Central memory CD4-positive, alpha-beta T cell (primary cell): Measurements from ENCODE around the gene C19orf85.
"Not testable (repeated sequence)": the region's sequence is repeated elsewhere in the genome, so short reads cannot be mapped to it uniquely, and the experiment has no call there.

Experiments used
- DNase-seq: peaks from one replicate; pipeline ENCODE4 v3.0.0; 2022

The C19orf85 gene

DNA sequence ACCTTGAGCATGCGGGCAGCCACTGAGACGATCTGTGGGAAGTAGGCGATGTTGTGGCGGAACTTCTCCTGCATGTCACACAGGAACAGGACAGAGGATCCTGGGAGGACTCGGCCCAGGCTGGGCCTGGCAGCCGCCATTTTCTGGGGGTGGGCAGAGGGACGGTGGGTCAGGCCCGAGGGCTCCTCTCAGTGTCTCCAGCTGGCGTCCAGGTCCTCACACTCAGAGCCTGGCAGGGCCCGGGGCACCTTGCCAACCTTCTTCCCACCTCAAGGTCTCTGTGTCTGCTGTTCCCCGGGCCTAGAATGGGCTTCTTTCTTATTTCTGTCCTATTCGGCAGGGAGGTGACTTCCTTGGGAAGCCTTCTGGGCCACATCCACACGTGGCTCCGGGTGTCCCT lies 8.2 kb downstream of the C19orf85 start:
- DNase-seq = no peak

DNA sequence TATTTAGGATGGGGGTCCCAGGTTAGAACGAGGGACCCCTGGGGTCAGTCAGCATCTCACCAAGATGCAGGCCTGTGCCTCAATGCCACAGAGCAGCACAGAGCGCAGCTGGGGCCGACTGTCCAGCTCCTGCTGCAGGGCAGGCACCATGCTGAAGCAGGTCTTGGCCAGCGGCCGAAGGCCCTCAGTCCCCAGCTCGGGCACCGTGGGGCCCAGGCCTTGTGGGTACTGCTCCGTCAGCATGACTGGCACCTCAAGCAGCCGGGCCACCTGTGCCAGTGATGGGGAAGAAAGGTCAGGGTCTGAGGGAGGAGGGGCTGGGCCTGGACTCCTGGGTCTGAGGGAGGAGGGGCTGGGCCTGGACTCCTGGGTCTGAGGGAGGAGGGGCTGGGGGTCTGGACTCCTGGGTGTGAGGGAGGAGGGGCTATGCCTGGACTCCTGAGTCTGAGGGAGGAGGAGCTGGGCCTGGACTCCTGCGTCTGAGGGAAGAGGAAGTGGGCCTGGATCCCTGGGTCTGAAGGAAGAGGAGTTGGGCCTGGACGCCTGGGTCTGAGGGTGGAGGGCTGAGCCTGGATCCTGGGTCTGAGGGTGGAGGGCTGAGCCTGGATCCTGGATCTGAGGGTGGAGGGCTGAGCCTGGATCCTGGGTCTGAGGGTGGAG lies 8.8 kb downstream of the C19orf85 start:
- no peak for DNase-seq

DNA sequence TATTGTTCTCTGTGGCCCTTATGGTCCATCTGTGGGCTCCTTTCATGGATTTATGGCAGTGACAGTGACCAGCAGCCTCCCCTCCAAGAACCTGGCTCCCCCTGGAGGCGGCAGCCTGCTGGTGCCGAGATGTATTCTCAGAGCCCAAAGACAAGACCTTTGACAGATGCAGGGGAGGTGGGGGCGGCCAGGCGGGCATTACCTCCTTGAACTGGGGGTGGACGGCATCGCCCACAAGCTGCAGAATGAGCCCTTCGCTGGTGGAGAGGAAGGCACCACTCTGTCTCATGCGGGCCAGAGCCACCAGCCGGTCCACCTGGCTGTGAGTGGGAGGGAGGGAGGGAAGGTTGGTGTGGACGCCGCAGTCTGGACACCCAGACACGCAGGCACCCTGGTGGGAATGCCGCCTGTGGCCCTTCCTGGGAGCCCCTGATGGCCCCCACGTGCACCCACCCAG lies 9.7 kb downstream of the C19orf85 start:
- DNase-seq = no peak

DNA sequence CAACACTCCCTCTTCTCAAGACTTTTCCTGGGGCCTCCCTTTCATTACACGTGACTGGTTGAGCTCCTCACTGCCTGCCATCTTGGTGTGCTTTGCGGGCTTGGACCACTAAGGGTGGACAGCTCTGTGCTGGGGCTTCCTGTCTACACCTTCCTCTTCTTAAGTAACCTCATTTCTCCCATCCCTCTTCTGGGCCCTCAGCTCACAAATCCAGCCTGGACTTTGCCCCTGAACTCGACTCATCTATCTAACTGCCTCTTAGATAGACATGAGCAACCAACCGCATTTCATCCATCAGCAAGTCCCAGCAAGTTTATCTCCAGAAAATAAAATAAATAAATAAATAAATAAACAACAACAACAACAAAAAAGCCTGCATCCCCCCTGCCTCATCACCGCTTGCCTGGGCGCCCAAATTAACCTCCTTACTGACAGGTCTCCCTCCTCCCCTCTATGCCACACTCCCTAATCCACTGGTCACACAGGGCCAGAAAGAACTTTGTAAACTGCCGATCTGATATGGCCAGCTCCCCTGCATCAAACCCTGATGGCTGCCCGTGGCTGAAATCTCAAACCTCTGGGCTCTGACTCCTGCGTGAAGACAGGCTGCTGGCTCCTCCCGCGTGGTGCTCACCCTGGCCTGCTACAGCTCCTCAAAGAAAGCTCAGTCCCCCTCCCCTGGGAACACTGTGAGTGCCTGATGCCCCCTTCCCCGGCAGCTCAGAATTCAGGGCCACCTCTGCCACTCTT lies 10.9 kb downstream of the C19orf85 start:
- DNase-seq = no peak

DNA sequence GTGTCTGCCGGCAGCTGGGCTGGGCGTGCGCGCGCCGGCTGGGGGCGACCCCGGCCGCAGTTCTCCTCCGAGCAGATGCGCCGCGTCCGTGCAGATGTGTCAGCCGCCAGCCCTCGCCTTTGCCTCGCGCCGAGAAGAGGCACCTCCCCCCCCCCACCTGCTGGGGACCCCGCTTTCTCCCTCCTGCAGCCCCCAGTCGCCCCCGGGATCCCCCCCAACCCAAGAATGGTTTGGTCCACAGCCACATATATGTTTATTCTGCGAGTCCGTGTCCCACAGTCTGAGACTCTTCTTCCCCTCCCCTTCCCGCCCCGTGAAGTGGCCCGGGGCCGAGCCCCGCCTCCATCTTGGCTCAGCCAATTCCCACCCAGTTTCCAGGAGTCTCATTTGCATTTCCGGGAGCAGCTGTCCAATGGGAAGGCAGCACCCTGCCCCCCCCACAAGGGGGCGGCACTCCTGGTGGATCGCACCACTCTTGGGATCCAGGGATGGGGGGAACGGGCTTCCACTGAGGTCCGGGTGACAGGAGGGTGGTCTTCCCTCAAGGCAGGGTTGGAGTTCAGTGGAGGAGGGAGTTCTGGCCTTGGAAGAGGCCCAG lies 11.7 kb downstream of the C19orf85 start:
- DNase-seq = no peak

DNA sequence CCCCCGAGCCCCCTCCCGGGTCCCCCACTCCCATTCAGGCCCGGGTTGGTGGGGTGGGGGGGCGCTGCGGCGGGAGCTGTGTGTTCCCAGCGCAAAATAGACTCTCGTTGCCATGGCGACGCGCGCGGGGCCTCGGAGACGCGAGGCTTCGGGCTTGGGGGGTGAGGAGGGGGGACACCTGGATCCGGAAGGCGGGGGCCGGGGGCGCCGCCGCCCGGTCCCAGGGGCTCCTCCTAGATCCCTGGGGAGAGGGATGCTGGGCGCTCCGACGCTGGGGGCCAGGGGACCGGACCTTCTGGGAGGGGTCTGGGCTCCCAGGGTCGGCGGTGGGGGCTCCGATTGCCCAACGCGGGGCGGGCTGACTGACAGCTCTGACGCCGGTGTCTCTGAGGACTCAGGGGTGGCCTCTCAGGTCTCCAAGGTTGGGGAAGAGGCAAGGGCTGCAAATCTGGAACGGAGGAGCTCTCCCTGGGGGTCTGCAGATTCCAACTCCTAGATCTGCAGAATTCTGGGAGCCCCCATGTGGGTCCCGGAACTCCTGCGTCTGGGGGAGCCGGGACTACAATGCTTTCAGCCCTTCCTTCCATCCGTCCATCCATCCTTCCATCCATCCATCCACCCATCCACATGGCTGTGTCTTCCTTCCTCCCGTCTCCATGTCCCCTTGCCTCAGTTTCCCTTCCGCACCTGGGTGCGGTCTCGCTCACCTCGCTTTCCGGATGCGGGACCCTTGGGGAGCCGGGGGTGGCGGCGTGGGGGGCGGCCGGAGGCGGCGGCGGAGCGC lies 12.4 kb downstream of the C19orf85 start:
- DNase-seq = no peak

DNA sequence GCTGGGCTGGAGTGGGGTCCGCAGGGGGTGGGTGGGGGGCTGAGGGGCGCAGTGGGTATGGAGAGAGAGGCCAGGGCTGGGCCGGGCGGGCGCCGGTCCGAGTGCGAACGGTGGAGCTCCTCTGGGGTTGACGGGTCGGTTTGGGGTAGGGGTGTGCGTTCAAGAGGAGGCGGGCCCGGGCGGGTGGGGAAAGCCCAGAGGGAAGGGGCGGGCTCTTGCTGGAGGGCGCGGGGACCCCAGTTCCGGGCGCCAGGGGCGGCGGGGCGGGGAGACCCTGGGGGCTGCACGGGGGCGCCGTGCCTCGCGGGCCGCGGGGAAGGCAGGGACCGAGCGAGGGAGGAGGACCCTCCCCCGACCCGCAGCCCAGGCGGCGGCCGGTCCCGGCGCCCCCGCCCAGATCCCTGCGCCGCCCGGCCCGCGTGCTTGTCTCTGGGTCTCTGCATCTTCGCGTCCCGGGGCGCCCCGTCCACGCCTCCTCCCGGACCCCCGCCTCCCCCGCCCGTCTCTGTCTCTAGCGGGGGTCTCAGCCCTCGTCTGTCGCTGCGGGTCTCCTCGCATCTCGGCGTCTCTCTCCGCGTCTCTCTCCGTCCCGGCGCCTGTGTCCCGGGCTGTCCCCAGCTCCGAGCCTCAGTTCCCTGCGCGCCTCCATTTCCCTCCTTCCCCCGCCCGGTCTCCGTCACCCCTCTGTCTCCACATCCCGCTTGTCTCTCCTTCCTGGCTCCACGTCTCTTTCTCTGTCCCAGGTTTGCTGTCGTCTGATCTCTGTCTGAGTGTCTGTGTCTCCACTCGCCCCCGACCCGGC lies 13.2 kb downstream of the C19orf85 start:
- DNase-seq = no peak

DNA sequence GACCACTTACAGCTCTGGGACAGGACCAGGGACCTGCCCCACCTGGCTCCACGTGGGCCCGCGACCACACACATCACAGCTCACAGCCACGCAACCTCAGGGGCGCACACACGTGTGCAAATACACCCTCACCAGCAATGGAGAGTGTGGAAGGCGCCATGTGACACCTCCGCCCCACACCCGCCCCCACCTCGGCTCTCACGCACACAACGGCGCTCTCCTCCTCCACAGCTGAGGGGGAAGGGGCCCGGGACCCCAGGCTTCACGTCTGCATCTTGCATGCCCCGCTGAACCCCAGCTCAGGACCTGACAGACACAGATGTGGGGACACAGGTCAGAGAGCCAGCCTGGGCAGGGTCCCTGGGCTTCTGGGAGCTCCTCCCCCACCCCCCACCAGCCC lies 15.1 kb downstream of the C19orf85 start:
- no peak for DNase-seq

DNA sequence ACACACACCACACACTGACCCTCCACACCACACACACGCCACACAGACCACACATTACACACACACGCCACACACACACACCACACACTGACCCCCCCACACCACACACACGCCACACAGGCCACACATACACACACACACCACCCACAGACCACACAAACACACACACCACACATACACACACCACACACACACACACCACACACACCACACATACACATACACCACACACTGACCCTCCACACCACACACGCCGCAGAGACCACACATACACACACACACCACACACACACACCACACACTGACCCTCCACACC lies 16.4 kb downstream of the C19orf85 start:
- not testable (repeated sequence) for DNase-seq

DNA sequence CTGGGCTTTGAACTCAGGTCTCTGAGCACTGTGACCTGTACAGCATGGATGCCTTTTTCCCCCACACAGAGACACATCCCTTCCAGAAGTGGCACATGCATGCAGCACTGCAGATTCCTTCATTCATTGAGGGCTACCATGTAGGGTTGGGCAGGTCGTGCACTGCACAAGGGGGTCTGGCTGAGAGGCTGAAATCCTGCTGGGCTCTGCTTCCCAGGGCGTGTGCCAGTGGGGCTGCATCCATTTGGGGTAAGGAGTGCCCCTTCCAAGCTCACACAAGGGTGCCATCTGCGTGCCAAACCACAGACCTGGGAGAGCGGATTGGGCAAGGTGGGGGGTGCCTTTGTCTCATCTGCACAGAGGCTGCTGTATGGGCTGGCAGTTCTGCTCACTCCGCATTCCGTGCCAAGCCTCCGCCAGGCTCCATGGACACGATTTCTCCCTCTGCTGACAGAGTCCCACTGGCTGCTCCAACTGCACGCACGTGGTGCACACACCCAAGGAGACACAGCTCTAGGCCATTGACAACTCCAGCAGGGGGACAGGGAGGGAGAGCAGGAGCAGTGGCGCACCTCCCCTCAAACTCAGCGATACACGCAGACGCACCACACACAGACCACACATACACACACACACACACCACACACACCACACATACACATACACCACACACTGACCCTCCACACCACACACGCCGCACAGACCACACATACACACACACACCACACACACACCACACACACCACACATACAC lies 17.0 kb downstream of the C19orf85 start:
- DNase-seq = no peak

DNA sequence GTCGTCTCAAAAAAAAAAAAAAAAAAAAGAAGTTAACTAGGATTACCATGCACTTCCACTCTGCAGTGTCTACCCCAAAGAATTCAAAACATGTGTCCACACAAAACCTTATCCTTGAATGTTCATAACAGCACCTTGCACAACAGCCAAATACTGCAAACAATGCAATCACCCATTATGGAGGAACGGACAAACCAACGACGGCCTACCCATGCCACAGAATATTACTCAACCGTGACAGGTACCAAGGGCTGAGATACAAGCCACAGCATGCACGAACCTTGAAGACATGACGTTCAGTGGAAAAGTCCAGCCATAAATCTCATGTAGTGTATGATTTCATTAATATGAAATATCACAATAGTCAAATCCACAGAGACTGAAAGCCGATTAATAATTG lies 18.5 kb downstream of the C19orf85 start:
- DNase-seq = no peak

DNA sequence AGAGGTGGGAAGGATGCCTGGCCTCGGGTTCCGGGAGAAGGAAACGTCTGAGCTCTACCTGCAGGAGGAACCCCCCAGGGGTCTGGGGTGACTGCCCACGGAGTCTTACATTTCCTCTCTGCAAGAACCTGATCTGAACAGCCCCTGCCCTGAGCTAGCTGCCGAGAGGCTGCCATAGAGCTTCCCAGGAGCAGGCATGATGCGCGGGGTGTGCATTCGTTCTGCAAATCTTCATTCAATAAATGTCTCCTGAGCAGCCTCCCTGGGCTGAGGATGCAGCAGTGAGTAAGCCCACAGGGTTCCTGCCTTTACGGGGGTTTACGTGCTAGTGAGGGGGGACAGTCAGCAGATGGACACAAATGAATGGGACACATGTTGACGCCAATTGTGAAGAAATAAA lies 19.9 kb downstream of the C19orf85 start:
- no peak for DNase-seq

DNA sequence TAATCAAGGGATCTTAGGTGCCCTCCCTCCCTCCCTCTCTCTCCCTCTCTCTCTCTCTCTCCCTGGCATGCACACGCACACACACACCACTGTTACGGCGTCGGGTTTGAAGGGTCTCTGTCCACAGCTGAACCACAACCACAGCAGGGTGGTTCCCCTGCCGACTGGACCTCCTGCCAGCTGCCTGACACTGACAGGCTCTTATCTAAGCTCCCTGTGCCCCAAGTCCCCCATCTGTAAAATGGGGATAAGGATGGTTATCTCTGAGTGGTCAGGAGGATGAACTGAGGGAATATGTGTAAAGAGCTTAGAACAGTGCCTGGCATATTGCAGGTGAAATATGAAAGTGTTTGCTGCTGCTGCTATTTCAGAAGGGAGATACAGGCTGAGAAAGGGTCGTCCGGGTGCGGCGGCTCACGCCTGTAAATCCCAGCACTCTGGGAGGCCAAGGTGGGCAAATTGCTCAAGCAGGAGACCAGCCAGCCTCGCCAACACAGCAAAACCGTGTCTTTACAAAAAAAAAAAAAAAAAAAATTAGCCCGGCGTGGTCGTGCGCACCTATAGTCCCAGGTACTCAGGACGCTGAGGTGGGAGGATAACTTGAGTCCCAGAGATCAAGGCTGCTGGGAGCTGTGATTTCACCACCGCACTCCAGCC lies 20.6 kb downstream of the C19orf85 start:
- DNase-seq = no peak

DNA sequence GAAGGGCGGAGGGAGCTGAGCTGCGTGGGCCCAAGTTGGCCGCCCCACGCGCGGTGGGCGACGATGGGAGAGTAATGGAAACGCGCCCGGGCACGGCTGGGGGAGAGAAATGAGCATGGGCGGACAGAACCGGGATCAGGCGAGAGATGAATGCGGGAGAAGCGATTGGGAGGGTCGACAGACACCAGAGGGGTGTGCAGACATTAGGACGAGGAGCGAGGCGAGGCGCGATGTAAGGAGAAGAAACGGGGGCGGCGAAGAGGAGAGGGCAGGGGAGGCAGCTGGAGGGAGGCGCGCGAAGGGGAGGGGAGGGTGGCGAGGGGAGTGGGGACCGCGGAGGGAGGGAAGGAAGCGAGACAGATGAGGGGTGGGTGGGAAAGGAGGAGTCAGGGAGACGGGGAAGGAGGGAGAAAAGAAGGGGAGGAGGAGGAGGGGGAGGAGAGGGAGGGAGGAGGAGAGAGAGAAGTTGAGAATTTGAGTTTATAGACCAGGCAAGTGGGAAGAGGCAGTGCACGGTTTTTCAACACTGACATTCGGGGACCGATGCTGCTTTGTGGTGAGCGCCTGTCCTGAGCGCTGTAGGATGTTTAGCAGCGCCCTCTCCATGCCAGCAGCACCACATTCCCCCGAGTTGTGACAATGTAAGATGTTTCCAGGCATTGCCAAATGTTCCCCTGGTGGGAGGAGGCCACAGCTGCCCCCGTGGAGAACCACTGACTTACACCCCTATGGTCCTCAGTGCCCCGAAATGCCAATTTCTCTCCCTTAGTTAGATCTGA lies 21.3 kb downstream of the C19orf85 start, which contains the start of gene SHISA7:
SHISA7 (minus strand) TSS at position 256 of the 779 bp plus-strand sequence. CDS start 437 bp downstream, outside the sequence.
- DNase-seq = no peak

DNA sequence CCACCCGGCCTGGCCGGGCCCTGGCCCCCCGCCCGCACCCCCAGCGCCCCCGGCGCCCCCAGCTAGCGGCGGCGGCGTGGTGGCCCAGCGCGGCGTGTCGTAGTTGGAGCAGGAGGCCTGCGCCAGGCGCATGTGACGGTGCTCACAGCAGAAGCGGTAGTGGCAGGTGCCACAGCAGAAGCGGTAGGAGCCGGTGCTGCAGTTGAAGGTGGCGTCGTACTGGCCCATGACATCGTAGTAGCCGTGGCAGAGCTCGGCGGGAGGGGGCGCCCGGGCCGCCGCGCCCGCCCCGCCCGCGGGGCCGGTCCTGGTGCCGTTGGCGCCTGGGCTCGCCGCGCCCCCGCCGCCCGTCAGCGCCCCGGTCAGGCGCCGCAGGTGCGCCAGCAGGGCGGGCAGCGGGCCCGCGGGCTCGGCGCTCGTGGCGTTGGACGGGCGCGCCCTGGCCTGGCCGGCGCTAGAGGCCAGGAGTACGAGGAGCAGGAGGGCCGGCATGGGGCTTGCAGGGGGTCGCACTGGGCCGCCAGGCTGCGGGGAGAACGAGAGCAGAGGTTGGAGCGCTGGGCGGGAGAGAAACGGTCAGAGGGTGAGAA lies 22.1 kb downstream of the C19orf85 start:
- DNase-seq = no peak

DNA sequence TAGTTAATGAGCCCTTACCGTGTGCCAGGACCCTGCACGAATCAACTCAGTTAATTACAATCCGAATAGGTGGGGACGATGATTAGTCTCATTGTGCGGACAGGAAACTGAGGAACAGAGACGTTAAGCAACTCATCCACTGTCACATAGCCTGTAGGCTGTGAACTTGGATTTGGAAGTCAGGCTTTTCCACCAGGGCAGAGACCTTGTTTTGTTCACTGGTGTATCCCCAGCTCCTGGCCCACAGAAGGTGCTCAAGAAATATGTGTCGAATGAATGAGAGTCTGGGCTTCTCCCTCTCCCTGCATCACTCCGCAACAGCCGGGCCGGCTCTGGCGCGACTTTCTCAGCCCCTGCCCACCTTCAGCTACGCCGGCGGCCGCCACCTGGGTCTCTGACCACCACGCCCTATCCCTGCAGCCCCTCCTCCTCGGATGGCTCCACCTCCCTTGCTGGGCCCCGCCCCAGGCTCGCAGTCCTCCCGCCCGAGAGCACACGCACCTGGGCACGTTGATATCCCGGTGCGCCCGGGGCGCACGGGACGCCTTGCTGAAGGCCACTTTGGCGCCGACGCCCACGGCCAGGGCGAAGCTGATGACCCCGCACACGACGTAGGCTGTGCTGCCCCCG lies 22.7 kb downstream of the C19orf85 start:
- DNase-seq = no peak

DNA sequence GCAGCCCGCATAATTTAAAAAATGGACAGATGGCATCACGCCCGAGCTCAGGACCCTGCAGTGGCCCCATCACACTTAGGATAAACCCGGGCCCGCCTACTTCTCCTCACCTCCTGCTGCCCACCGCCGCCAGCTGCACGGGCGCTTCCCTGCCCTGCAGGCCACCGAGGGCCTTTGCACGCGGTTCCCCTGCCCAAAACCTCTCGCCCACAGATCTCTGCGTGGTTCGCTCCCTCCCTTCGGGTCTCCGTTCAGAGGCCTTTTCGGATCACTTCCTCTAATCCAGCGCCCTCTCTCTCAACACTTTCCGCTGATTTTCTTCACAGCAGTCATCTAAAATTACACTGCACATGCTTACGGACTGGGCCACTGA lies 23.2 kb downstream of the C19orf85 start:
- DNase-seq = no peak

DNA sequence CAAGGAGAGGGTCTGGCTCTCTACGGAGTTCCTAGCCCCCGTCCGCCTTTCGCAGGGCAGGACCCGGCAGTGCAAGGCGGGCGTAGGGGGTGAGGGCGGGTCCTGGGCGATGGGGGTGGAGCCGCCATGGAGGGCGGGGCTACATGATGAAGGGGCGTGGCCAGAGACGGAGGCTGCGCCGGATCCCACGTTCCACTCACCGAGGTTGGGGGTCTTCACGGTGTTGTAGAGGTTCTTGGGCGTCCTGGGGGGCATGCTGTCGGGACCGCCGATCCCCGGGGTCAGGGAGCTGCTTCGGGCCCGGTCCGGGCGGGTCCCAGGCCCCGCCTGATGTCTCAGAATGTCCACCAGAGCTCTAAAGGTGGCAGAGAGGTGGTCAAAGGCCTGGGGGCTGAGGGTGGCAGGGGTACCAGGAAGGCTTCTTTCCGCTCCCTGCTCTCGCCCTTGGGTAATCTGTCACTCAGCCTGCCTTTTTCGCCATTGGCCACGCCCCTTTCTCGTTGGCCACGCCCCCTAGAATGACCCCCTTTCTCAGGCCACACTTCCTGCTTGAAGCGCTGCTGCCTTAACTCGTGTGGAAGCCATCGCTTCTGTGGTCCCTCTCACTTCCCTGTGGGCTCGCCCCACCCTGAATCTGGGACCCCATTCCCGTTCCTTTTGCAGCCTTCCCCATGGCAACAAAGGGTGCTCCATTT lies 24.0 kb downstream of the C19orf85 start:
- DNase-seq = no peak

DNA sequence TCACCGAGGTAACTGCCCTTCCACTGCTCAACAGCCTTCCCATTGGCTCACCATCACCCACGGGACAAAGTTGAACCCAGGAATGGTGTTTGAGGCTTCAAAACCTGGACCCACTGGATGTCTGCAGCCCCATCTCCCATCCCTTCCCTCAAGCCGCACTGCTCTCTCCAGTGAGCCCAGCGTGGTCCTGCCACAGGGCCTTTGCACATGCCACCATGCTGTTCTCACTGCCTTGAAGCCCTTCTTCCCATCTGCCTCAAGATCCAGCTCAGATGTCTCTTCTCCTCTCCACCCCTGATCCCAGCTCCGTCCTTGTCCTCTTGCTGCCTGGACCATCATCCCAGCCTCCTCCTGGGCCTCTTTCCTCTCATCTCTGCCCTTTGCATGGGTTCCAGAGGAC lies 25.5 kb downstream of the C19orf85 start:
- DNase-seq = no peak
